ENCODE results near the gene EIF6.
A peak's percentile ranks its signal among the peaks of the same experiment; 100 is the strongest.

Gene EIF6

DNA sequence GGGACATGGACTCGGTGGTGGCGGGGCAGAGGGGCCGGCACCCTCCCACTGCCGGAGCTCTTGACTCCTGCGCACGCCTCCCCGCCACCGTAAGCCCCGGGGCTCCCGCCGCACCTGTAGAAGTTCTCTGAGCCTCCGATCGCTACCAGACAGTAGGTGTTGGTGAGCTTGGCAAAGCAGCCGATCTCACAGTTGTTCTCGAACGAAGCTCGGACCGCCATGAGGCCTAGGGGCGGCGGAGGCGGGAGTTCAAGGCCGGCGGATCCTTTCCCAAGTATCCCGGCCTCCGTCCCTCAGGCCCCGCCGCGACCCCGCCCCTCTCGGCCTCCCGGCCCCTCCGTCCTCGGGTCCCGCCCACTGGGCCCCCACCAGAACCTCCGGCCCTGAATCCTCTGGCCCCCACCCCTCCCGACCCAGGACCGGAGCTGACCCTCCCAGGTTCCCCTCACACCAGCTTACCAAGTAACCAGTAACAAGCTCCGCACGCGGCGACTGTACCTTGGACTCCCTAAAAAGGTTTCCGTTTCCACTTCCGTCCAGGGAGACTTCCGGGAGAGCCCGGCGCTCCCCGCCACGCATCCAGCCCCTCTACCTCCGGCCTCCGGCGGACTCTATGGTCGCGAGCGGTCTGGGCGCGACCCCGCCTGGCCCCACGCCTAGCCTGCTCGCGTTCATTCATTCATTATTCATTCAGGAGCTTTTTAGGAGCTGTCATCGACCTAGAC is at the start of gene EIF6:
Gene EIF6 (minus strand): TSS at position 506 of the 725 bp plus-strand sequence. CDS start 285 bp downstream, at position 221.
- Histone ChIP-seq H3K27ac (peak within 1 kb of the TSS; percentile 83 to 86), H3K4me3 (peak within 1 kb of the TSS; percentile 80 to 99), H3K4me1 (peaks cover 0 to 28% (median 20%) of the 10 kb centered on the region in 4 donors), H3K36me3 (peaks cover 8 to 29% (median 14%) of the 10 kb centered on the region in 3 donors), H3K9me3 (no peaks in the 10 kb centered on the region), H3K27me3 (no peaks in the 10 kb centered on the region)
- intact Hi-C loops (cut with DNase I; ENCODE audit: low total_unique reads) = no loop called here
- peak; percentile 74 to 86 for DNase-seq
- TF ChIP-seq, protein P1, sequence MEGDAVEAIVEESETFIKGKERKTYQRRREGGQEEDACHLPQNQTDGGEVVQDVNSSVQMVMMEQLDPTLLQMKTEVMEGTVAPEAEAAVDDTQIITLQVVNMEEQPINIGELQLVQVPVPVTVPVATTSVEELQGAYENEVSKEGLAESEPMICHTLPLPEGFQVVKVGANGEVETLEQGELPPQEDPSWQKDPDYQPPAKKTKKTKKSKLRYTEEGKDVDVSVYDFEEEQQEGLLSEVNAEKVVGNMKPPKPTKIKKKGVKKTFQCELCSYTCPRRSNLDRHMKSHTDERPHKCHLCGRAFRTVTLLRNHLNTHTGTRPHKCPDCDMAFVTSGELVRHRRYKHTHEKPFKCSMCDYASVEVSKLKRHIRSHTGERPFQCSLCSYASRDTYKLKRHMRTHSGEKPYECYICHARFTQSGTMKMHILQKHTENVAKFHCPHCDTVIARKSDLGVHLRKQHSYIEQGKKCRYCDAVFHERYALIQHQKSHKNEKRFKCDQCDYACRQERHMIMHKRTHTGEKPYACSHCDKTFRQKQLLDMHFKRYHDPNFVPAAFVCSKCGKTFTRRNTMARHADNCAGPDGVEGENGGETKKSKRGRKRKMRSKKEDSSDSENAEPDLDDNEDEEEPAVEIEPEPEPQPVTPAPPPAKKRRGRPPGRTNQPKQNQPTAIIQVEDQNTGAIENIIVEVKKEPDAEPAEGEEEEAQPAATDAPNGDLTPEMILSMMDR (IDR thresholded peaks at IDR 0.05) = no peak

DNA sequence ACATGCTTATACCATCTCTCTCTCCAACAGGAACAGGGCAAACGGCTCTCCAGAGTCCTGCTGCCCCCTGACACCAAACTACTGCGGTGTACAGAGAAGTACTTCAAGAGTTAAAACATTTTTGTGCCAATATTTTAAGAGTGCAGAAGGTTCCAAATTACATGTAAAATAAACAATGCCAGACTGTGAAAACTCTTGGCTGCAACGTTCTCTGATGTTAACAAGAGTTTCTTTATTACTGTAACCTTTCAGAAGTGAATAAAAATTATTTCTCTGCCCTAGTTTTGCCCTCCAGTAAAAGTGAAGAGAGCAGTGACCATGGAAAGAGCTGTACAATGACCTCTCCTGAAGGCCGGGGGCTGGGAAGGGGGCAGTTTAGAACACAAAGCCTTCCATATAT is 49.0 kb upstream of the EIF6 start:
- Histone ChIP-seq H3K36me3 (no peaks in the 10 kb centered on the region), H3K9me3 (no peaks in the 10 kb centered on the region), H3K4me3 (no peak overlapping the region), H3K27me3 (no peaks in the 10 kb centered on the region), H3K27ac (no peak overlapping the region), H3K4me1 (no peaks in the 10 kb centered on the region)
- intact Hi-C loops (cut with DNase I; ENCODE audit: low total_unique reads) = no loop called here
- TF ChIP-seq, protein P1 (IDR thresholded peaks at IDR 0.05) = no peak
- no peak for DNase-seq

DNA sequence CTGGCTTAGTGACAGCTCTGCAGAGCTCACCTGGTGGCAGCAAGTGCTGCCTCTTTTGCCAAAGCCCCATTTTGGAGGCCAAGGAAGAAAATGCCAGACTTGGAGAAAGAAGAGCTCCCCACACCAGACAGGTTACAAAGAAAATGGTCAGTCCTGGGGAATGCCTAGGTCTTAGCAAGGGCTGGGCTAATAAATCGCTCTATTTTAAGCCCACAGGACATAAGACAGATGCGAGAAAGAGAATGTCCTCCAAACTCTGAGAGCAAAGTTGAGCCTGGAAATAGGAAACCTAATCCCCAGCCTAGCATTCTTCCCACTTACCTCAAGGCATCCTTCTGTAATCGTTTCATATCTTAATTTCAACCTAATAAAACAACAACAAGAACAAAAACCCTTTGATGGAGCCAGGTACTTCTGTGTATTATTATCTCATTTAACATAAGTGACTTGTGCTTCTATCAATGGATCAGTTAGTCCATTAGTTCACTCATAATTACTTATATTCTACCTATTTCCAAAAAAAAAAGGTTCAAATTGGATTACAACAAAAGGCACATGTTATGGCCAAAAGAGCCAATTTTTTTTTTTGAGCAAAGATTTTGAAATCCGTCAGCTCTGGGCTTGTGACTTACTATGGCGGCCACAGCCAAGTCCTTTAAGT is 48.1 kb upstream of the EIF6 start:
- H3K36me3 ChIP-seq = no peaks in the 10 kb centered on the region
- intact Hi-C loops (cut with DNase I; ENCODE audit: low total_unique reads) = no loop called here
- H3K4me3 ChIP-seq = no peak overlapping the region
- H3K9me3 ChIP-seq = no peaks in the 10 kb centered on the region
- H3K27me3 ChIP-seq = no peaks in the 10 kb centered on the region
- DNase-seq = no peak
- no peaks in the 10 kb centered on the region for H3K4me1 ChIP-seq
- TF ChIP-seq, protein P1 (IDR thresholded peaks at IDR 0.05) = no peak
- H3K27ac ChIP-seq = no peak overlapping the region

DNA sequence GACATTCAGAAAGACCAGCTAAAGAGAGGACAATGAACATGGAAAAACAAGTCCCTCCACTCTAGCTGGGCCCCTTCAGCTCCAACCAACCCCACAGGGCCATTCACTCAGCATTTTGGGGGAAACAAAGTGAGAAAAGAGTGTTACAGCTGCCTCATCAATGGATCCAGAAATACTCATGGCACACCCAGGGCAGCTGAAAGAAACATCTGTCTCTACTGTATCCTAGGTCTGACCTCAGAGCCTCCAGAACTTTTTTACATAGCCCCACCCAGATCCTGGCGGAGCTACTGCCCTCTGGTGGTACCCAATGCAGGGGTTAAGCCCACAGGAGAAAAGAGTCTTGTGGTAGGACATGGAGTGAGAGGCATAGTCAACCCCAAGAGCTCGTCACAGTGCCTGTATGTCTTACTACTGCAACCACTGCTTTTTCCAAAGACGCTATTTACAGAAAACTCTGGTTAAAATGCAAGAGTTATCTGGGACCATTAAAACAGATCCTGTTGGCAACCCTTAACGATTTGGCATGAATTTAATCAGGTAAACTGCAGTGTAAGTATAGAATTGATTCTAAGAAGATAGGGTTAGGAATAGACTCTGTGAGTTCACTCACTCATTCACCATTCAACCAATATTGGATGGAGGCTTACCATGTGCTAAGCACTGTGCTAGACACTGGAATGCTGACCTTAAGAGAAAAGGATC is 45.0 kb upstream of the EIF6 start:
- DNase-seq = no peak
- H3K36me3 ChIP-seq = no peaks in the 10 kb centered on the region
- H3K27me3 ChIP-seq = no peaks in the 10 kb centered on the region
- H3K4me3 ChIP-seq = no peak overlapping the region
- intact Hi-C loops (cut with DNase I; ENCODE audit: low total_unique reads) = no loop called here
- no peak overlapping the region for H3K27ac ChIP-seq
- H3K4me1 ChIP-seq = no peaks in the 10 kb centered on the region
- no peaks in the 10 kb centered on the region for H3K9me3 ChIP-seq
- TF ChIP-seq, protein P1 (IDR thresholded peaks at IDR 0.05) = peak in 1 of 2 experiments; percentile 26

DNA sequence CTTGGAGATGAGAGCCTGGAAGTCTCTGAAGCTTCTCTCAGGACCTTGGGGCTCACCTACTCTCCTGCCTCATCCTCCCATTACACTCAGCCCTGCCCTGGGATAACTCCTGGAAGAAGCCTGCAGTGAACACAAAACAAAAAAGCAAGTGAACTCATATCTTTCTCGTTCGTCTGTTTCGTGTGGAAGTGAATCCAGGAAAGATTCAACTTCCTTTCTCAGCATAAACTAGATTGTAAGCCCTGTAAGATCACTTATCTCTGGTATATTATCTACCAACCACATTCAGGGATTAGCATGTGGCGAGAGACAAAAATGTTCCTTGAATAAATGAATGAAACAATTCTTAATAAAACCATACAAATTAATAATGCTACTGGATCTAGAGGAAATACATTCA is 44.1 kb upstream of the EIF6 start:
- Histone ChIP-seq H3K4me3 (no peak overlapping the region), H3K9me3 (no peaks in the 10 kb centered on the region), H3K4me1 (no peaks in the 10 kb centered on the region), H3K27me3 (no peaks in the 10 kb centered on the region), H3K27ac (no peak overlapping the region), H3K36me3 (peaks cover 0 to 6% (median 0%) of the 10 kb centered on the region in 3 donors)
- intact Hi-C loops (cut with DNase I; ENCODE audit: low total_unique reads) = no loop called here
- DNase-seq = no peak
- TF ChIP-seq, protein P1 (IDR thresholded peaks at IDR 0.05) = no peak

All from tibial artery (tissue), 4 donors.